HepG2 (cell line): ENCODE measurements around the gene DNTTIP2. TPM values are rescaled to one million over a fixed set of nuclear protein-coding genes. Genes with fewer than 3 reads are reported as not detected.

Experiments used
- ARID4A ChIP-seq: sonication (generic); formaldehyde crosslinking; IDR thresholded peaks from 2 replicates; pipeline ENCODE4 v1.5.0; 2020; ENCODE audit warnings: mild to moderate bottlenecking, missing genetic modification reagents, borderline replicate concordance
- CEBPZ ChIP-seq: IDR thresholded peaks from 2 replicates; pipeline ENCODE4 v1.6.1; 2012; ENCODE audit warnings: low read length, improper control_type of control experiment
- E2F2 ChIP-seq: sonication (generic); formaldehyde crosslinking; IDR thresholded peaks from 2 replicates; pipeline ENCODE4 v1.4.0; 2020; ENCODE audit warnings: missing genetic modification reagents, borderline replicate concordance
- MAFG ChIP-seq: sonication (generic); formaldehyde crosslinking; IDR thresholded peaks from 2 replicates; pipeline ENCODE4 v1.5.1; 2020; ENCODE audit warnings: mild to moderate bottlenecking, missing genetic modification reagents
- PLSCR1 ChIP-seq: sonication (generic); formaldehyde crosslinking; IDR thresholded peaks from 2 replicates; pipeline ENCODE4 v1.5.0; 2020; ENCODE audit warnings: missing genetic modification reagents, mild to moderate bottlenecking, borderline replicate concordance
- SOX5 ChIP-seq: IDR thresholded peaks from 2 replicates; pipeline ENCODE4 v1.6.1; 2016; ENCODE audit warnings: borderline replicate concordance
- ZFP91 ChIP-seq: sonication (generic); formaldehyde crosslinking; IDR thresholded peaks from 2 replicates; pipeline ENCODE4 v1.9.0; 2022; ENCODE audit warnings: missing genetic modification reagents, mild to moderate bottlenecking, borderline replicate concordance
- ZNF597 ChIP-seq: sonication (generic); formaldehyde crosslinking; IDR thresholded peaks from 2 replicates; pipeline ENCODE4 v1.5.0; 2020; ENCODE audit warnings: missing genetic modification reagents
- ZNF710 ChIP-seq: sonication (generic); formaldehyde crosslinking; IDR thresholded peaks from 2 replicates; pipeline ENCODE4 v1.5.0; 2020; ENCODE audit warnings: mild to moderate bottlenecking, missing genetic modification reagents, borderline replicate concordance
- ZNF850 ChIP-seq: sonication (generic); formaldehyde crosslinking; conservative IDR thresholded peaks from 2 replicates; pipeline ENCODE4 v1.9.0; 2021; ENCODE audit warnings: mild to moderate bottlenecking, missing genetic modification reagents
- polyA plus RNA-seq, 8 experiments: library from polyadenylated mRNA; depleted of rRNA in 3 of 8; stranded (reverse) in 7 of 8; unstranded in 1 of 8; fragments of >200 nt; fragmentation: Illumina TruSeq in 4 of 8; extraction: Trizol in 4 of 8; gene quantifications; 2 replicates each; pipeline versions ENCODE4 v1.2.1 to v1.2.3, GENCODE V29; 2011 to 2016; ENCODE audit warnings: low read depth in 4 of 8, missing spikeins in 1 of 8, mixed read lengths in 1 of 8; ENCODE audit not compliant: insufficient read depth in 1 of 8
- total RNA-seq, 5 experiments: library from RNA; depleted of rRNA; stranded (reverse); fragments of >200 nt; fragmentation: Illumina TruSeq; extraction: Trizol; gene quantifications; 2 replicates each; pipeline ENCODE4 v1.2.3, GENCODE V29; 2016; ENCODE audit warnings: low read depth in 1 of 5

DNTTIP2 gene
- total and polyA plus RNA-seq, 2 of the 13 experiments (the other 11 are each of a cell fraction or from before 2014, with no cell fraction given), result 11.4 to 63.3 TPM

GRCh38 chr1:93909146-93910050 is 30.4 kb upstream of the DNTTIP2 start, which contains the start of gene GCLM (continued):
- TF ChIP-seq CEBPZ, result no peak
- TF ChIP-seq ZFP91 (CRISPR knock-in tag), result peak; percentile 69
- TF ChIP-seq MAFG (CRISPR knock-in tag), result peak; percentile 99
- 0 out of 2 replicates have a peak, but pooled peaks have one; percentile 66 for TF ChIP-seq PLSCR1
- TF ChIP-seq ZNF710, result peak; percentile 65; the same call in 1 of the 2 replicates
- TF ChIP-seq ARID4A, result peak; percentile 72; the same call in 1 of the 2 replicates
- 0 out of 2 replicates have a peak, but pooled peaks have one; percentile 20 for TF ChIP-seq SOX5 (CRISPR knock-in tag)
- TF ChIP-seq ZNF597, result no peak
- TF ChIP-seq E2F2 (CRISPR knock-in tag), result no peak
- no peak for TF ChIP-seq ZNF850 (CRISPR knock-in tag)
